Neural crest cell (in vitro differentiated cells): ENCODE data around the gene DCANP1. TPM values are rescaled to one million over a fixed set of nuclear protein-coding genes. Genes with fewer than 3 reads are reported as not detected.
A peak's percentile ranks its signal among the peaks of the same experiment; 100 is the strongest.

Experiments
- DNase-seq: peaks from one replicate; pipeline ENCODE4 v3.0.0; 2021; ENCODE audit warnings: low read depth, mixed read lengths, low spot score
- H3K27ac Mint-ChIP-seq: one replicate; pipeline ENCODE4 v1.8.0; 2021; ENCODE audit warnings: mild to moderate bottlenecking, mixed read lengths; ENCODE audit not compliant: unreplicated experiment
- H3K27me3 Mint-ChIP-seq: 2 replicates; pipeline ENCODE4 v1.8.0; 2021; ENCODE audit warnings: low read depth, mild to moderate bottlenecking, mixed read lengths
- H3K36me3 Mint-ChIP-seq: 2 replicates; pipeline ENCODE4 v1.8.0; 2021; ENCODE audit warnings: low read depth, mild to moderate bottlenecking, mixed read lengths
- H3K4me1 Mint-ChIP-seq: 2 replicates; pipeline ENCODE4 v1.8.0; 2021; ENCODE audit warnings: mixed read lengths
- H3K4me3 Mint-ChIP-seq: one replicate; pipeline ENCODE4 v1.8.0; 2021; ENCODE audit warnings: mild to moderate bottlenecking, mixed read lengths
- H3K9me3 Mint-ChIP-seq: 2 replicates; pipeline ENCODE4 v1.8.0; 2021; ENCODE audit warnings: mixed read lengths
- CTCF ChIP-seq: fragments of 200-600 bp; sonication (generic); conservative IDR thresholded peaks from 2 replicates; pipeline ENCODE4 v1.5.0; 2021; ENCODE audit warnings: antibody characterized with exemption, mild to moderate bottlenecking
- total RNA-seq: library from RNA; stranded (reverse); gene quantifications from 2 replicates; pipeline ENCODE4 v1.2.1, GENCODE V29; 2021

Gene DCANP1
- total RNA-seq, 1 donor from 2014 or later = not detected

GRCh38 chr5:135395451-135395850 lies 51.7 kb downstream of the DCANP1 start:
- H3K4me1 Mint-ChIP-seq = peaks cover 62% of the 10 kb centered on the region
- H3K36me3 Mint-ChIP-seq = no peaks in the 10 kb centered on the region
- no peak for TF ChIP-seq CTCF
- peak overlapping the region; percentile 8 for H3K4me3 Mint-ChIP-seq
- DNase-seq = no peak
- no peak overlapping the region for H3K27ac Mint-ChIP-seq
- H3K27me3 Mint-ChIP-seq = peaks cover 10% of the 10 kb centered on the region
- no peaks in the 10 kb centered on the region for H3K9me3 Mint-ChIP-seq

Other genes with a start within 250 kb of the DCANP1 start
- gene MACROH2A1, start 48.1 kb downstream of the DCANP1 start, total RNA-seq = 339 and 353 TPM in 2 replicates
- not detected in 2 replicates for gene TIFAB, start 5.0 kb upstream of the DCANP1 start, total RNA-seq
- gene NEUROG1, start 88.6 kb upstream of the DCANP1 start, total RNA-seq = 7.3 and 7.8 TPM in 2 replicates
- gene CXCL14, start 131.6 kb upstream of the DCANP1 start, total RNA-seq = not detected in 2 replicates